Measurements from ENCODE around the gene PARP11.

DNA sequence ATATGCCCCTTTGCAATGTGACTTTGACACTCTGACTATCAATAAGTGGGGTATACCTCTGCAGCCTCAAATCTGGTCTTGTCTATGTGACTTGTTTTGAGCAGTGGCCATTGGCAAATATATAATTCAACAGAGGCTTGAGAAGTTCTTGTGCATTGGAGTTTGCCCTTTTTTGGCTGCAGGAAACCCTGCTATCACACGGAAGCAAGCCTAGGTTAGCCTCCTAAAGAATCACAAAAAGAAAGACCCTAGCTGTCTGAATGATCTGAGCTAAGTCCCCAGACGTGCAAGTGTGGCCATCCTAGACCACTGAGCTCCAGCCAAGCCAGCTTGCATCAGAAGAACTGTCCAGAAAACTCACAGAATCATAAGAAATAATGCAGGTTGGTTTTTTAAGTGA lies 31.8 kb upstream of the PARP11 start:
- TF ChIP-seq, protein P1, sequence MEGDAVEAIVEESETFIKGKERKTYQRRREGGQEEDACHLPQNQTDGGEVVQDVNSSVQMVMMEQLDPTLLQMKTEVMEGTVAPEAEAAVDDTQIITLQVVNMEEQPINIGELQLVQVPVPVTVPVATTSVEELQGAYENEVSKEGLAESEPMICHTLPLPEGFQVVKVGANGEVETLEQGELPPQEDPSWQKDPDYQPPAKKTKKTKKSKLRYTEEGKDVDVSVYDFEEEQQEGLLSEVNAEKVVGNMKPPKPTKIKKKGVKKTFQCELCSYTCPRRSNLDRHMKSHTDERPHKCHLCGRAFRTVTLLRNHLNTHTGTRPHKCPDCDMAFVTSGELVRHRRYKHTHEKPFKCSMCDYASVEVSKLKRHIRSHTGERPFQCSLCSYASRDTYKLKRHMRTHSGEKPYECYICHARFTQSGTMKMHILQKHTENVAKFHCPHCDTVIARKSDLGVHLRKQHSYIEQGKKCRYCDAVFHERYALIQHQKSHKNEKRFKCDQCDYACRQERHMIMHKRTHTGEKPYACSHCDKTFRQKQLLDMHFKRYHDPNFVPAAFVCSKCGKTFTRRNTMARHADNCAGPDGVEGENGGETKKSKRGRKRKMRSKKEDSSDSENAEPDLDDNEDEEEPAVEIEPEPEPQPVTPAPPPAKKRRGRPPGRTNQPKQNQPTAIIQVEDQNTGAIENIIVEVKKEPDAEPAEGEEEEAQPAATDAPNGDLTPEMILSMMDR (conservative IDR thresholded peaks at IDR 0.05; ENCODE audit: low read length): no peak
- TF ChIP-seq EZH2phosphoT487 (IDR thresholded peaks at IDR 0.05; ENCODE audit: borderline replicate concordance, low read depth, low read length): no peak
